OCI-LY3 (cell line): ENCODE results near the gene GLP1R.

ENCODE experiments used
- H2AFZ ChIP-seq: fragments of 200-600, 300-600 bp; shearing (Covaris generic); 2 replicates; pipeline ENCODE4 v1.6.0; 2014; ENCODE audit warnings: antibody characterized with exemption, low read depth, low read length
- H3K27ac ChIP-seq: fragments of 200-600, 300-600 bp; sonication (generic); 2 replicates; pipeline ENCODE4 v1.5.1; 2014; ENCODE audit warnings: mild to moderate bottlenecking, low read length, moderate library complexity, mixed read lengths
- H3K27me3 ChIP-seq: fragments of 200-600, 300-600 bp; sonication (generic); 2 replicates; pipeline ENCODE4 v1.6.1; 2014; ENCODE audit warnings: low read depth, low read length, mixed read lengths
- H3K36me3 ChIP-seq: fragments of 200-600, 300-600 bp; sonication (generic); replicated peaks from 2 replicates; pipeline ENCODE3; 2014; ENCODE audit warnings: low read depth, low read length, mixed read lengths
- H3K4me1 ChIP-seq: fragments of 300-600, 200-600 bp; sonication (generic); 2 replicates; pipeline ENCODE4 v1.6.1; 2014; ENCODE audit warnings: low read length, mixed read lengths
- H3K4me2 ChIP-seq: fragments of 200-600, 300-600 bp; sonication (generic); 2 replicates; pipeline ENCODE4 v1.6.1; 2014; ENCODE audit warnings: low read length, mixed read lengths
- H3K4me3 ChIP-seq: fragments of 300-600, 200-600 bp; sonication (generic); 2 replicates; pipeline ENCODE4 v1.5.1; 2014; ENCODE audit warnings: antibody characterized with exemption, mild to moderate bottlenecking, low read length, moderate library complexity
- H3K79me2 ChIP-seq: fragments of 300-600, 200-600 bp; shearing (Covaris generic); 2 replicates; pipeline ENCODE4 v1.6.1; 2014; ENCODE audit warnings: mild to moderate bottlenecking, low read length, mixed read lengths
- H3K9ac ChIP-seq: fragments of 300-600, 200-600 bp; shearing (Covaris generic); 2 replicates; pipeline ENCODE4 v1.6.0; 2014; ENCODE audit warnings: mild to moderate bottlenecking, low read length, moderate library complexity
- H3K9me3 ChIP-seq: fragments of 200-600, 300-600 bp; shearing (Covaris generic); 2 replicates; pipeline ENCODE4 v1.6.1; 2014; ENCODE audit warnings: low read length, mixed read lengths; ENCODE audit not compliant: insufficient read depth
- H4K20me1 ChIP-seq: fragments of 200-600, 300-600 bp; sonication (generic); 2 replicates; pipeline ENCODE4 v1.6.1; 2016; ENCODE audit warnings: low read length, mixed read lengths; ENCODE audit not compliant: insufficient read depth
- EZH2phosphoT487 ChIP-seq: fragments of 200-600 bp; shearing (Covaris generic); IDR thresholded peaks from 2 replicates; pipeline ENCODE4 v1.6.1; 2018; ENCODE audit warnings: antibody characterized with exemption, mixed run types, low read depth
- TF ChIP-seq, protein P1 (sequence below): fragments of 200-600, 300-600 bp; sonication (generic); IDR thresholded peaks from 2 replicates; pipeline ENCODE4 v1.5.1; 2014; ENCODE audit warnings: antibody characterized with exemption, low read length, low read depth

GLP1R gene

DNA sequence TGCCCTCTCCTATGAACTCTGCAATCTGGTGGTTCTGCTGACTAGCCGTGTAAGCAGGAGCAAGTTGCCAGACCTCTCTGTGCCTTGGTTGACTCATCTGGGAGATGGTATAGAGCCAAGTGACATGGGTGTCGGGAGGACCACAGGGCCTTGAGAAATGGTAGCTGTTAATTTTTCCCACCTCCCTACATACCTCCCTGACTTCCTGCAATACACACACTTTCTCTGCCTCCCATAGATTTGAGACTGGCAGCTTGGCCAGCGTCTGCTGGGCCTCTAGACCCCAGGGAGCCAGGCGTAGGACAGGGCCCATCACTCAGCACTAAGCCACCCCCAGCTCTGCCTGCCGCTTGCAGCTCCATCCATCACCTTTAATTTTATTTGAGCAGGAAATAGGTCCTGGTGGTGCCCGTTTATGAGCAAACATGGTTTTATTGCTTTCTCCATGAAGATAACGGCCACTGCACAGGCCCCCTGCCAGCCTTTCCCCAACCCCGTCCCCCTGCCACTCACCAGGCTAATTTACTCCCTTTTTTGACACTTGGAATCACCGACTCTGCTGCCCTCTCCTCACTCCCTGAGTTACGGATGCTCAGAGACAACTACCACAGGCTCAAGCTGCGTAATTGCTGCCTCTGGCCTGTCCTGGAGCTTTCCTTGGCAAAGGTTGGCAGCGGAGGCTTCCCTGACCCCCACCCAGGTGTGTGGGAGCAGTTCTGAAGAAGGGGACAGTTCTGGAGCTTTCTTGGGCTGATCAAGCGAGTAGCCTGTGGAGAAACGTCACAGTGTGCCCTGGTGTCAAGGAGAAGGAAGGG, 11.1 kb downstream of the GLP1R start:
- Histone ChIP-seq H3K27ac (no peak overlapping the region), H3K27me3 (peaks cover 23% of the 10 kb centered on the region)

GRCh38 chr6:39060467-39061160, 12.0 kb downstream of the GLP1R start:
- Histone ChIP-seq H3K79me2 (no peaks in the 10 kb centered on the region), H3K36me3 (no peaks in the 10 kb centered on the region), H3K27me3 (peaks cover 25% of the 10 kb centered on the region), H3K4me3 (no peak overlapping the region), H2AFZ (no peak overlapping the region), H3K9ac (no peak overlapping the region), H3K4me1 (no peaks in the 10 kb centered on the region), H3K9me3 (no peaks in the 10 kb centered on the region), H3K27ac (no peak overlapping the region), H3K4me2 (no peak overlapping the region), H4K20me1 (no peaks in the 10 kb centered on the region)
- no peak for TF ChIP-seq EZH2phosphoT487
- TF ChIP-seq, protein P1, sequence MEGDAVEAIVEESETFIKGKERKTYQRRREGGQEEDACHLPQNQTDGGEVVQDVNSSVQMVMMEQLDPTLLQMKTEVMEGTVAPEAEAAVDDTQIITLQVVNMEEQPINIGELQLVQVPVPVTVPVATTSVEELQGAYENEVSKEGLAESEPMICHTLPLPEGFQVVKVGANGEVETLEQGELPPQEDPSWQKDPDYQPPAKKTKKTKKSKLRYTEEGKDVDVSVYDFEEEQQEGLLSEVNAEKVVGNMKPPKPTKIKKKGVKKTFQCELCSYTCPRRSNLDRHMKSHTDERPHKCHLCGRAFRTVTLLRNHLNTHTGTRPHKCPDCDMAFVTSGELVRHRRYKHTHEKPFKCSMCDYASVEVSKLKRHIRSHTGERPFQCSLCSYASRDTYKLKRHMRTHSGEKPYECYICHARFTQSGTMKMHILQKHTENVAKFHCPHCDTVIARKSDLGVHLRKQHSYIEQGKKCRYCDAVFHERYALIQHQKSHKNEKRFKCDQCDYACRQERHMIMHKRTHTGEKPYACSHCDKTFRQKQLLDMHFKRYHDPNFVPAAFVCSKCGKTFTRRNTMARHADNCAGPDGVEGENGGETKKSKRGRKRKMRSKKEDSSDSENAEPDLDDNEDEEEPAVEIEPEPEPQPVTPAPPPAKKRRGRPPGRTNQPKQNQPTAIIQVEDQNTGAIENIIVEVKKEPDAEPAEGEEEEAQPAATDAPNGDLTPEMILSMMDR, result no peak

More for the DNA sequence above, 11.1 kb downstream of the GLP1R start:
- Histone ChIP-seq H3K79me2 (no peaks in the 10 kb centered on the region), H3K4me2 (no peak overlapping the region), H3K4me3 (no peak overlapping the region), H3K9me3 (no peaks in the 10 kb centered on the region), H3K4me1 (no peaks in the 10 kb centered on the region), H3K9ac (no peak overlapping the region), H3K36me3 (no peaks in the 10 kb centered on the region), H4K20me1 (no peaks in the 10 kb centered on the region), H2AFZ (no peak overlapping the region)
- TF ChIP-seq, protein P1, result no peak
- no peak for TF ChIP-seq EZH2phosphoT487

- H3K27me3 ChIP-seq, result peaks cover 30% of the 10 kb centered on the region
- no peaks in the 10 kb centered on the region for H3K79me2 ChIP-seq
- H4K20me1 ChIP-seq, result no peaks in the 10 kb centered on the region
- no peaks in the 10 kb centered on the region for H3K36me3 ChIP-seq
- no peak overlapping the region for H3K9ac ChIP-seq
- H3K4me3 ChIP-seq, result no peak overlapping the region
- H2AFZ ChIP-seq, result no peak overlapping the region
- no peaks in the 10 kb centered on the region for H3K4me1 ChIP-seq
- H3K9me3 ChIP-seq, result no peaks in the 10 kb centered on the region
- no peak overlapping the region for H3K27ac ChIP-seq
- TF ChIP-seq EZH2phosphoT487, result no peak
- TF ChIP-seq, protein P1, result no peak
- H3K4me2 ChIP-seq, result no peak overlapping the region
Measured at GRCh38 chr6:39061182-39061581, 12.6 kb downstream of the GLP1R start.

- Histone ChIP-seq H2AFZ (no peak overlapping the region), H3K4me2 (no peak overlapping the region), H3K79me2 (no peaks in the 10 kb centered on the region), H4K20me1 (no peaks in the 10 kb centered on the region), H3K36me3 (no peaks in the 10 kb centered on the region), H3K4me3 (no peak overlapping the region), H3K27ac (no peak overlapping the region), H3K27me3 (peaks cover 34% of the 10 kb centered on the region), H3K4me1 (no peaks in the 10 kb centered on the region), H3K9me3 (no peaks in the 10 kb centered on the region), H3K9ac (no peak overlapping the region)
- TF ChIP-seq, protein P1, result no peak
- no peak for TF ChIP-seq EZH2phosphoT487
Measured at GRCh38 chr6:39061588-39061987, 13.0 kb downstream of the GLP1R start.
